Renal cortical epithelial cell (primary cell): ENCODE data around the gene CEPT1. TPM values are rescaled to one million over a fixed set of nuclear protein-coding genes. Genes with fewer than 3 reads are reported as not detected.

Experiments used
- DNase-seq: peaks from one replicate; pipeline ENCODE4 v3.0.0-alpha.2; 2011; ENCODE audit warnings: low read depth
- total RNA-seq: library from RNA; depleted of rRNA; stranded (reverse); fragments of >200 nt; gene quantifications from 2 replicates; pipeline ENCODE4 v1.2.3, GENCODE V29; 2014

Gene CEPT1
- total RNA-seq, 1 donor from 2014 or later = 52.7 TPM

DNA sequence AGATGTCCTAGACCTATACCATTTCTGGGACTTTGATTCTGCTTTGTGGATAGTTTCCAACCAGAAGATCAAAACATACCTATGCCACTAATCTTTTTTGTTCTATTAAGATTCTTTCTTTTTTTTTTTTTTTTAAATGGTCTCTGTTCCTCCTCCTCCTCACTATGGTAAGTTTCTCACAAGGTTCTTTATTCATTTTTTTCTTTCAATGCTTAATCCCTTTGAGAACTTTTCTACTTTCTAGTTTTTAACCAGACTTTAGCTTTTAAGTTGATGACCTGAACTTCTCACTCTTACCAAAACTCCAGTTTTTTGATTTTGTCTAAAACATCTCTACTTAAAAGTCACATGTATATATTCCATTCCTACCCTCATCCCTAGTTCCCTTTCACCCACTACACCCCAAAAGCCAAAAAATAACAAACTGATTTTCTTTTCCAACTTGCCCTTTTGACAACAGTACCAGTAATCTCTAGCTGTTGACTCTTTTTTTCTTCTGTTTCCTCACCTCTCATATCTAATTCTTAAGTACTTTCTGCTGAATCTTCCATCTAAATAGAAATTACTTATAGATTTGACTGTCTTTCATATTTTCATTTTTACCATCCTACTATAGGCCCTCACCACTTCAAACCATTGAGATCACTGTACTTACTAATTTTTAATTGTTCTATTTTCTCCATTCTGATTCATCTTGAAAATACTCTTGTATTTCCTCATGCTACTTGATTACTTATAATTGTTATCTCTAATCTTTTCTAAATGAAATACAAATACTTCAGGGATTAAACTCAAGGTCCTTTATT lies 6.1 kb downstream of the CEPT1 start:
- DNase-seq = no peak

DNA sequence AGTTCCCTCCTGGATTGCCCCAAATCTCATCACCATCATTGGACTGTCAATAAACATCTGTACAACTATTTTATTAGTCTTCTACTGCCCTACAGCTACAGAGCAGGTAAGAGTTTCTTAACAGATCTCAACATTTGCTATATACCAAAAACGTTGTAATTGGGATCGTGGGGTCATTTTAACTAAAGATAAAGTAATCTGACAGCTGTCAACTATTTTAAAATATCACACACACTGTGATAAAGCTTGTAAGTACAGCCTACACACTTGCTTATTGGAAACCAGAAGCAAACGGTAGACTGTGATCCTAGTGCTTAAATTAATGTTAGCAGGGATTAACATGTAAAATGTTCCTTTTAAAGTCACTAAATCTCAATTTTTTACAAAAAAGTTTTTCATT lies 7.9 kb downstream of the CEPT1 start:
- no peak for DNase-seq

DNA sequence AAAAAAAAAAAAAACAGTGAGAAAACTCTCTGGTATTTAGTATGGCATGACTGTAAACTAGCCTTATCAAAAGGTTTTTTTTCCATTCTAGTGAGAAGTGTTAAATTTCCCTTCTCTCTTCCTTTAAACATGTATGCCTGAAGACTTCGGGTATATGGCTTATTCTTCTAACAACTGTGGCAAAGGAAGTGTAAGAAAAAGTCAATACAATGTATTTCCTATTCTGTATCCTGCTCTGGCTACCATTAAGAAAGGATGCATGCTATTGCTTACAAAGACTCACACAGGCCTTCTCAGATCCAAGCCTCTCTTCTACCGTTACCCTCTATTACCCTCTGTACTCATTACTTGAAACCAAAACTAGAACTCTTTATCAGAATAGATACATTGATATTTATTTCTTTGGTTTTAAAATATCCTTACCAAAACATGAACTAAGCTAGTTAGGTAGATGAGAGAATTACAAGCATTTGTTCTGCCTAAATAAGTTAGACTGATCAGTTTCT lies 8.4 kb downstream of the CEPT1 start:
- DNase-seq = no peak

DNA sequence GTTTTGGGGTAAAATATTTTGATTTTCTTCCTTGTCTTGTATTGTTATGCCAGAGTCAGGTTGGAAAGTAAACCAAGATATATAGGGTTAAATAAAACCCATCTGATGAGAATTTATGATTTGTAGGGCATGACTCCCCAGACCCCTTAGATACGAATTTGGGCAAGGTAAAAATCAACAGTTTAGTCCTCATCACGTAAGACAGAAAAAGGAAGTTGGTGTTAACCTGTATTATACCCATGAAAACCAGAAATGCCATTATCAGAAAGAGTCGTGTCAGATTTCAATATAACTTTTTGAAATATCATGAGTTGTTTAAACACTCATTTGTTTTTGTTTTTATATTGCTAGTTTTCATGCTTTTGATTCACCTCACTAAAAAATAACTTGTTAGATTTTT lies 11.8 kb downstream of the CEPT1 start:
- no peak for DNase-seq

DNA sequence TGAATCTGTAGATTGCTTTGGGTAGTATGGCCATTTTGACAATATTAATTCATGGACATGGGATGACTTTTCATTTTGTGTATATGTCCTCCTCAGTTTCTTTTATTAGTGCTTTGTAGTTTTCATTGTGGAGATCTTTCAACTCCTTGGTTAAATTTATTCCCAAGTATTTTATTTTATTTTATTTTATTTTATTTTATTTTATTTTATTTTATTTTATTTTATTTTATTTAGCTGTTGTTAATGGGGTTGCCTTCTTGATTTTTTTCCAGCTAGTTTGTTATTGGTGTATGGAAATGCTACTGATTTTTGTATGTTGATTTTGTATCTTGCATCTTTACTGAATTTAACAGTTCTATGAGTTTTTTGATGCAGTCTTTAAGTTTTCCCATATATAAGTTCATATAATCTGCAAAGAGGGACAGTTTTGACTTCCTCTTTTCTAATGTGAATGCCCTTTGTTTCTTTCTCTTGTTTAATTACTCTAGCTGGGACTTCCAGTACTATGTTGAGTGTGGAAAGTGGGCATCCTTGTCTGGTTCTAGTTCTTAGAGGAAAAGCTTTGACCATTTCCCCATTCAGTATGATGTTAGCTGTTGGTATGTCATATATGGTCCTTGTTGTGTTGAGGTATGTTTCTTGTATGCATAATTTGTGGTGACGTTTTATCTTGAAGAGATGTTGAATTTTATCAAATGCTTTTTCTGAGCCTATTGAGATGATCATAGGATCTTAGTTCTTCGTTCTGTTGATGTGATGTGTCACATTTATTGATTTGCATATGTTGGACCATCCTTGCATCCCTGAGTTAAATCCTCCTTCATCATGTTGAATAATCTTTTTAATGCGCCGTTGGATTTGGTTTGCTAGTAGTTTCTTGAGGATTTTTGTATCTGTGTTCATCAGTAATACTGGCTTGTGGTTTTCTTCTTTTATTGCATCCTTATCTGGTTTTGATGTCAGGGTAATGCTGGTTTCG lies 14.3 kb downstream of the CEPT1 start:
- no peak for DNase-seq

DNA sequence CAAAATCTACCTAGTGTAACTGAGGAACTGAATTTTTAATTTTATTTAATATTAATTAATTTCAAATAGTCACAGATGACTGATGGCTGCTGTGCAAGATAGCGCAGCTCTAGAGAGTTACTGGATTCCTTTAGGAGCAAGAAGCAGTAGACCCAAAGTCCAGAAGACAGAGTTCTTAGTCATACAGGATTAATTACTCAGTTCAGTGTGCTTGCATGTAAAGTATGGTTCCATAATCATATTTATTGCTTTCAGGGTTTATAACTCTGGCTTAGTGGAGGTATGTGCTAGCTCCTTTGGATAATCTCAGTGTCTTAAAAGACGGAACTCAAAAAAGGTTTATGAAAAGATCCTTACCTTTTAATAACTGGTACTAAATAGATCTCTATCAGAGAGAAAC lies 17.4 kb downstream of the CEPT1 start:
- DNase-seq = no peak

DNA sequence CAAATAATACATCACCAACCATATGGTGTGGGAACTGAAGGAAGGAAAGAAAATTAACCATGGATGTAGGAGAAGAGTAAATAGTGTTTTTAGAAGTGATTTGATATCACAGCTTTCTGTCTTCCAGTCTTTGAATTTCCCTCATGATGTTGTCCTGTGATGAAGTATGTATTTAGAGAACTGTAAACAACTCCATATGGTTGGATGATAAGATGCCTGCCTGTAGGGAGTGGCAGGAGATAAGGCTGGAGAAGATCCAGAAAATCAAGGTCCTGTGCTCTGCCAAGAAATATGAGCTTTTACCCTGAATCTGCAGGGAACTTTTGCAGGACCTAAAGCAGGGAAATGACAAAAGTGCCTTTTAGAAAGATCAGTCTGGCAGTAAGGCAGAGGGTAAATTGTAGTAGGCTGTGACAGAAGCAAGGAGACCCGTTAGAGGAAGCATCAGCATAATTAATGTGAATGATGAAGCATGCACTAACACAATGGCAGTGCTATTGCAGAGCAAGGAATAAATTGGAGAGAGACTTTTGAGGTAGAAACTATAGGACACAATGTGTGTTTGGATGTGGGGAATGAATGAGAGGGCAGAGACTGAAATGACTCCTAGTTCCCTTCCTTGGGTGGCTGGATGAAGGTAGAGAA lies 21.9 kb downstream of the CEPT1 start:
- no peak for DNase-seq

DNA sequence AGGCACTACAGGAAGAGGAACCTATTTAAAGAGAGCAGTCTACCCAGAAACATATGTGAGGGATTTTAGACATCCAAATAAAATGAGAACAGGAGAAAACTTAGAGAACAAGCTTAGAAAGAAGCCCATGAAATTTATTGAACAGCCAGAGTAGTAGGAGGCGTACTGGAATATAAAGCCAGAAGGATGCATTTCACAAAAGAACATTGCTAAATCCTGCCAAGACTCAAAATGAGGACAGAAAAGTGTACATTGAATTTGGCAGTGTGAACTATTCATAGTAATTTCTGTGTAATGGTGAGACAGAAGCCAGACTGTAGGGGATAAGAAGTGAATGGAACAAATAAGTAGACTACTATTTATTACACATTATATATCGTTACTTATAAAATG lies 22.5 kb downstream of the CEPT1 start:
- DNase-seq = no peak

DNA sequence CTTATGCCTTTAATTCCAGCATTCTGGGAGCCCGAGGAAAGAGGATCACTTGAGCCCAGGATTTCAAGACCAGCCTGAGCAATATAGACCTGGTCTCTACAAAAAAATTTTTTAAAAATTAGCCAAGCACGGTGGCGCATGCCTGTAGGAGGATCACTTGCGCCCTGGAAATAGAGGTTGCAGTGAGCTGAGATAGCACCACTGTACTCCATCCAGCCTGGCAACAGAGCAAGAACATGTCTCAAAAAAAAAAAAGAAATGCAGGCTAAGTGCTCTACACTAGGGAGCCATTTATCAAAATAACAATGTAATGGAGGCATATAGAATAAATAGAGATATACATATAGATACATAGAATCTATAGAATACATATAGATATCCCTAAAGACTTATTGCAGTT lies 23.3 kb downstream of the CEPT1 start:
- DNase-seq = no peak

DNA sequence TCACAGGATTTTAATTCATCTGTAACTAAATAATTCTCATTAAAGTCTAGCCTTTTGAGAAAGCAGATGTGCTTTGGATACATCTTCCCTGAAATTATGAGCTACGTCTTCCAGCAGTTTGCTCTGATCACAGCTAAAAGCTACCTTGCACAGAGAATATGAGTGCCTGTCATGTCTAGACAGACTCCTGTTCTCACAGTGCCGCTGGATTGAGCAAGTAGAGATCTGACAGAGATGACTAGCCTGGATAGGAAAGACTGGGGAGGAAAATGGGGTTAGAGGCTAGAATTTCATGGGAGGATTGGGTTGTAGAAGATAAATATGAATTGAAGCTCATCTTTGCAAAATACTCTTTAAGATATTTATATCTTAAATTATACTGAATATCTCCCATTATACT lies 24.1 kb downstream of the CEPT1 start:
- no peak for DNase-seq

DNA sequence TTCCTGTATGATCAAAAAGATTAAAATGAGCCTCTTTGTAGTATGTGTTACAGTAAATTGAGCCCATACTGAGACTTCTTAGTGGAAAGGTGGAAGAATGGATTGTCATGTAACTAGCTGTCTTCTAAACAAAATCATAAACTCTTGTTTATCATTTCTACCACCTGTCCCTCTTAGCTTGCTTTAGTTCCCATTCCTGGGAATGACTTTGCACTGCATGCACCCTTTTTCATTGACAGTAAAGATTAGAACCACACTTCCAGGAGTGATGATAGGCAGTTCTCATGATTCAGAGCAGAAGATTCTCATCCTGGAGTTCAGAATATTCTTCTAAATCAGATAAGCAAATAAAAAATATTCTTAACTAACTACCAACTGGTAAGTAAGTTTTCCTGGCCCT lies 32.4 kb downstream of the CEPT1 start:
- DNase-seq = no peak

DNA sequence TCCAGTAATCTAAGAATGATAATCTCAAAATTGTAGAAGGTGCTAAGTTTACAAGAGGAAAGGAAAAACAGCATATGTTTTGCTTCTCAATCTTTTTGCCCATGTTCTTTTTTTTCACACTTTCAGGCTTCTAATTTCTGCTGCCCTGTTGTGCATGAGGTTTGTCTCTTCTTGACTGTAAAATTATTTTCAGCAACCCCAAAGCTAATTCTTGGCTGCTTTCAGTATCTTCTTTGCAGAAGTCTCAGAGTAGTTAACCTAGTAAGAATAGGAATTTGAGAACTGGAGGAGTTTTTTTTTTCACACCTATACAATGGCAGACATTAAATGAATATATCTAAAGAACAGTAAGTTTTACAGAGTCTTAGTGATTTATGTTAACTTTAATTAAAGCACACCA lies 34.0 kb downstream of the CEPT1 start:
- no peak for DNase-seq

DNA sequence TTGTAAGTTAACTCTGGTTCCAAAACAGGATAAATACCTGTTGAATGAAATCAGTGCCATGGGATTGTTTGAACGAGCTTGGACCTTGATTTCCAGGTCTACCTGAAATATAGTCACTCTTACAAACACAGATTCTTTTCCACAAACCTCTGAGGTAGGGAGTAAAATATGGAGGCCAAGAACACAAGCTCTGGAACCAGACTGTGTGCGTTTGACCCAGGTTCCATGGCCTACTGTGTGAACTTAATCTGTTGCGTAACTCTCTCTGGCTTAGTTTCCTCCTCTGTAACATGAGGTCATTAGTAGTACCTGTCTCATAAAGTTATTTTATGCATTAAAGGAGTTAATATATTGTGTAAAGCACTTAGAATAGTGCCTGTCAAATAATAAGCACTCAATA lies 35.3 kb downstream of the CEPT1 start:
- no peak for DNase-seq

DNA sequence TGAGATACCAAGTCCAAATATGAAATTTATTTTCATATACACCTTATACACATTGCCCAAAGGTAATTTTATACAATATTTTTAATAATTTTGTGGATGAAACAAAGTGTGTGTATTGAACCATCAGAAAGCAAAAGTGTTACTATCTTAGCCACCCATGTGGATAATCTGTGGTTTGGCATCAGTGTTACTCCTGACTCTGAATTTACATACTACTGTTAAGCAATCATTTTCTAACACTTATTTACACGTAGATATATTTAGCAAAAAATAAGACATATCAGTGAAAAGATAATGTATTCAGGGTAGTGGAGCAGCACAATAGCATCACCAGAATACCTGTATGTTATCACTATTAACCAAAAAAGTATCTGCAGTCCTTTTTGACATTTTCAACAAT lies 36.7 kb downstream of the CEPT1 start:
- DNase-seq = peak; percentile 35

DNA sequence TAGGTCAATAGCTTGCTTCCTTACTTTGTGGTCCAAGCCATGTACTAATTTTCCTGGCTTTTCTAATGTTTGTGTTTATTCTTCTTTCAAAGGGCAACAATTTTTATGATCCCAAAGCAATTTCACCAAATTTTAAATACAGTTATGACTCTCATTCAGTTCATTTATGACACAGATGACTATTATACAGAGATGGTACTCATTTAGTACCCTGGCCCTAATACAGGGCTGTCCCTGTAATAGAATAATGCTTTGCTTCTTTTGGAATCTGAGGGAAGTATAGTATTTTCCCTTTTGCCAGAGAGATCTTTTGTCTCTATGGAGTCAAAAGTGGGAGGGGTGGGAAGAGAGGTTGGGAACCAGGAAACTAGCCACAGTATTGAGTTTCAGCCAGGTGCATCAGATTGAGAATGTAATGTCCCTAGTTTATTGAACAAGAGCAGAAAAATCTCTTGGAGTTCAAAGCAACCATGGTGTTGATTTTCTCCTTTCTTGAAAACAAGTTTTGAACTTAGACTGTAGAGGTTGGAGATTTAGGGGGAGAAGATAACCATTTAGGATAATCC lies 40.0 kb downstream of the CEPT1 start:
- DNase-seq = no peak

DNA sequence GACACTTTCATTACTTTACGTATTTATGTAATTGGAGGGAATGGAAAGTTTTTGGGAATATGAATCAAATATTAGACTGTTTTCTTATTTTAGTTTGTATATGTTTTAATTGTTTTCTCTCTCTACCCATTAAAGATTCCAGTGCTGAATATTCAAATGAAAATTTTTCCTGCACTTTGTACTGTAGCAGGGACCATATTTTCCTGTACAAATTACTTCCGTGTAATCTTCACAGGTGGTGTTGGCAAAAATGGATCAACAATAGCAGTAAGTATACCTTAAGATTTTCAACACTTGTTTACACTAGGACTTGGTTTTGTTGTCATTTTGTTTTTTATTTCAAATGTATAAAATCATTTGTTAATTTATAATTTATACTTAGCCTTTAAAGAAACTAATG lies 42.0 kb downstream of the CEPT1 start:
- DNase-seq = no peak

DNA sequence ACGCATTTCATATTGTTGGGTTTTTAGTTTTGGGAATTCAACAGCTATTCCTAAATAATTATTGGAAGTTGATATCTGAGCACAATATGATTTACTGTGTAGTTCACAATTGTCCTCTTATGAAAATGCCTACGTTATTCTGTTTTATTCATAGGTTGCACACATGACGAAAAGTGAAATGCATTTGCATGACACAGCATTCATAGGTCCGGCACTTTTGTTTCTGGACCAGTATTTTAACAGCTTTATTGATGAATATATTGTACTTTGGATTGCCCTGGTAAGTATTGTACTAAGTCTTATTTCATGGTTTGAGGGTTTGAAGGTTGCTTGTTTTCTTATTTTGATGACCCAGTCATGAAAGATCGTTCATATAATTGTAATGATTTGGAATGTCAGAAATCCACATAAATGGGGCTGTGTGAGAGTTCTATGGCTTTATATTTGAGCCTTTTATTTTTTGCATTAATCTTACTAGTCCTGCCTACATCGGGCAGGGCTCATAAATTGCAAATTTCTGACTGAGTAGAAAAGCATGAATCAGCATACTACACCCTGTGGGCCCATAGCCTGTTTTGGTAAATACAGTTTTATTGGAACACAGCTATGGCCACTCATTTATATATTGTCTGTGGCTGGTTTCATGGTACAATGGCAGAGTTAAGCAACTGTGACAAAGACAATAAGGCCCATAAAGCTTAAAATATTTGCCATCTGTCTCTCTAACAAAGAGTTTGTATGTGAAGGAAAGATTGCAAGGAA lies 43.5 kb downstream of the CEPT1 start:
- DNase-seq = no peak

DNA sequence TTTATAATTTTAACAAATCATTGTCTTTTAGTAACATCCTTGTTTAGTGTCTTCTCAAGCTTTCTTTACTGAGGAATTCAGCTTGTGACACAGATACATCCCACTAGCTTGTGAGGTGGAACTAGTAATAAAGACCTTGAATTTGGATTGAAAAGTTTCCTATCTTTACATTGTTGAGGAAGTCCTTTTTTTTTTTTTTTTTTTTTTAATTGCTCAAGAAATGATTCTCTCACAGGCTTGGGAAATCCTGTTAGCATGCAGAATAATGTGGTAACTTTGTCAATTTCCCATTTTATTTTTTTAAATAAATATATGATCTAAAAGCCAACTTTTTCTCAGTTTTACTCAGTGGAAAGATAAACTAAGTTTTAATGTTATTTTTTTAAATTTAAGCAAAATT lies 44.6 kb downstream of the CEPT1 start:
- DNase-seq = no peak

DNA sequence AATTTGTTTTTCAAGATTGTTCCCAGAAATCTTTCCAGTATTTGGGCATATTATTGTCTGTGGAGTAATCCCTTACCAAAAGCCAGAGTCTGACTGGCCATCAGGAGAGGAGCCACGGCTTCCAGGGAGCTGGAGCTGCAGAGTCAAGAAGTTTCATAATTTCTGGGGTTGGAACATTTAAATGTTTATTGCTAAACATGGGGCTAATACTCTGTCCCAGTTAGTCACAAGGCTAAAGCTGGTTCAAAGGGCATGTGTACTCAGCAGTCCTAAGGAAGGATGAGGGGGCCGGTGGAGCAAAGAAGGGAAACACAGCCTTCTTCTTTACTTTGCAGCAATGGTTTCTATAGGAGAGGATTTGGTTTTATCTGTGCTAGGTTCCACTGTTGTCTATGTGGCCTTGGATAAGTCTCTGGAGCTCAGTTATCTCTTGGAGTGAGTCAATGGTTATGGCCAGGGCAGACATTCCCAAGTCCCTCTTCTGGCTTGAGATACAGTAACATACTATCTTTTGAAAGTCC lies 51.0 kb downstream of the CEPT1 start:
- peak; percentile 70 for DNase-seq

DNA sequence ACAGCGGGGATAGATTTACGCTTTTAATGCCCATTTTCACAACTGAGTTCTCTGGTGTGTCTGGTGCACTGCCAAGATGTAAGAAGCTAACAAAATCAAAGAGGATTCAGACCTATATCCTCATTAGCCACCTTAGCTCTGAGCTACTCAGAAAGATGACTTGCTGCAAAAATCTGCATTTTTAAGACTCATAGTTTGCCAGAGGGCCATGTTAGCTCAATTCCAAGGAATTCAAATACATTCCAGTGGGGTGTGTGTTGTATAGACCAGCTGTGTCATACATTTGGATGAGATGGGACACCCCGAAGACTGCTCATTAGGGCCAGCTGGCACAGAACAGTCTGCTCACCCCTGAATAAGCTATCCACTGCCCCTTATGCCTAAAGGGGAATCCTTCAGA lies 51.5 kb downstream of the CEPT1 start:
- DNase-seq = peak; percentile 32

DNA sequence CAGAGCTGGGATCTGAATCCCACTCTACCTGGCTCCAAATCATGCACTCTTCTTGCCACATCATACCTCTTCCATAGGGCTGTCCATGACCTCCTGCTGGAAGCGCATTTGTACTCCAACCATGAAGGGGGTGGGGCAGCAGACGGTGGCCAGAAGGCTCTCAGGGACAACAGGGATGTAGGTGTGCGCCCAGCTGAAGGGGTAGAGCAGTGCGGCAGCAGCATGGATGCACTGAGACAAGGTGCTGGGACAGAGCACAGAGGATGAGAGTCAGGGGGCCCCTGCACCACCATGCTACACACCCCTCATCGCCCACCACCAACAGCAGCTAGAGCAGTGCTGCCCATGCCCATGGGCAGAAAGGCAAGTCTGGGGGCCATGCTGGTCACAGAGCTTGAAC lies 52.1 kb downstream of the CEPT1 start:
- DNase-seq = no peak
